Breast epithelium (tissue), 4 donors: ENCODE results near the gene PPM1L. TPM values are rescaled to one million over a fixed set of nuclear protein-coding genes. Genes with fewer than 3 reads are reported as not detected.

Experiments
- DNase-seq, 2 donors: peaks; one replicate each; pipeline ENCODE4 v3.0.0-alpha.2; 2019; ENCODE audit warnings: low spot score in 2 of 2
- H3K27ac ChIP-seq, 2 donors: fragments of 200-600 bp; sonication (generic) in 1 of 2; one replicate each; pipeline ENCODE4 v1.5.1; 2016 to 2019; ENCODE audit warnings: mild to moderate bottlenecking in 1 of 2
- H3K27me3 ChIP-seq, 2 donors: fragments of 200-600 bp; sonication (generic) in 1 of 2; one replicate each; pipeline versions ENCODE4 v1.5.1 to v1.6.0; 2017 to 2019; ENCODE audit warnings: control low read depth in 1 of 2, mild to moderate bottlenecking in 1 of 2
- H3K36me3 ChIP-seq: fragments of 200-600 bp; one replicate; pipeline ENCODE4 v1.5.1; 2019
- H3K4me1 ChIP-seq, 2 donors: fragments of 200-600 bp; sonication (generic); one replicate each; pipeline ENCODE4 v1.5.1; 2016 to 2019; ENCODE audit warnings: control low read depth in 1 of 2
- H3K4me3 ChIP-seq, 3 donors: fragments of 200-600 bp; sonication (generic); 1 replicate in 2 of 3; 2 replicates in 1 of 3; pipeline ENCODE4 v1.5.1; 2016 to 2019; ENCODE audit warnings: mild to moderate bottlenecking in 3 of 3, moderate library complexity in 2 of 3
- H3K9me3 ChIP-seq, 2 donors: fragments of 200-600 bp; sonication (generic) in 1 of 2; one replicate each; pipeline ENCODE4 v1.5.1; 2016 to 2019; ENCODE audit warnings: control low read depth in 1 of 2
- CTCF ChIP-seq, 3 donors: fragments of 450-650 bp; IDR thresholded peaks; one replicate each; pipeline ENCODE4 v1.5.1; 2016 to 2017; ENCODE audit warnings: antibody characterized with exemption in 3 of 3, mild to moderate bottlenecking in 3 of 3, moderate library complexity in 3 of 3
- POLR2A ChIP-seq: fragments of 450-650 bp; IDR thresholded peaks from one replicate; pipeline ENCODE4 v1.6.1; 2016; ENCODE audit warnings: antibody characterized with exemption, mild to moderate bottlenecking, moderate library complexity
- POLR2AphosphoS5 ChIP-seq, 3 donors: sonication (generic); formaldehyde crosslinking; IDR thresholded peaks; one replicate each; pipeline ENCODE4 v1.6.1; 2017; ENCODE audit warnings: antibody characterized with exemption in 3 of 3
- intact Hi-C: fragments of 100-400 bp; cut with DNase I; formaldehyde crosslinking; loops from one replicate; pipeline ENCODE4 v1.15.1; 2023; ENCODE audit warnings: low total_unique reads
- total RNA-seq, 3 donors: library from RNA; depleted of rRNA; stranded (reverse); fragments of >200 nt; gene quantifications; one replicate each; pipeline ENCODE4 v1.1.0, GENCODE V29; 2016

PPM1L gene
- total RNA-seq, 3 donors from 2014 or later, result 12.8 to 136 (median 24.6) TPM

- DNase-seq, result no peak
- no peak overlapping the region for H3K4me3 ChIP-seq
These were observed 200.8 kb downstream of the PPM1L start for GRCh38 chr3:160956785-160957184.

GRCh38 chr3:160960568-160960967, 204.5 kb downstream of the PPM1L start:
- intact Hi-C loops, result no loop called here
- H3K4me3 ChIP-seq, result no peak overlapping the region

More at GRCh38 chr3:160956785-160957184, 200.8 kb downstream of the PPM1L start:
- H3K9me3 ChIP-seq, result no peaks in the 10 kb centered on the region
- H3K27me3 ChIP-seq, result no peaks in the 10 kb centered on the region
- no peak overlapping the region for H3K27ac ChIP-seq
- intact Hi-C loops, result no loop called here
- H3K4me1 ChIP-seq, result no peaks in the 10 kb centered on the region
- TF ChIP-seq POLR2AphosphoS5 (IDR thresholded peaks at IDR 0.05) (no peak), CTCF (IDR thresholded peaks at IDR 0.05) (no peak), POLR2A (no peak)
- no peaks in the 10 kb centered on the region for H3K36me3 ChIP-seq

GRCh38 chr3:160963949-160964348, 207.9 kb downstream of the PPM1L start:
- no peak for DNase-seq
- Histone ChIP-seq H3K27me3 (no peaks in the 10 kb centered on the region), H3K27ac (no peak overlapping the region), H3K4me1 (no peaks in the 10 kb centered on the region), H3K36me3 (no peaks in the 10 kb centered on the region), H3K4me3 (no peak overlapping the region), H3K9me3 (no peaks in the 10 kb centered on the region)
- intact Hi-C loops, result no loop called here
- TF ChIP-seq POLR2AphosphoS5 (IDR thresholded peaks at IDR 0.05), result no peak
- no peak for TF ChIP-seq CTCF (IDR thresholded peaks at IDR 0.05)
- no peak for TF ChIP-seq POLR2A

More at GRCh38 chr3:160960568-160960967, 204.5 kb downstream of the PPM1L start:
- Histone ChIP-seq H3K9me3 (no peaks in the 10 kb centered on the region), H3K27me3 (no peaks in the 10 kb centered on the region), H3K27ac (no peak overlapping the region), H3K4me1 (no peaks in the 10 kb centered on the region), H3K36me3 (no peaks in the 10 kb centered on the region)
- no peak for DNase-seq
- TF ChIP-seq POLR2AphosphoS5 (IDR thresholded peaks at IDR 0.05) (no peak), POLR2A (no peak), CTCF (IDR thresholded peaks at IDR 0.05) (no peak)

DNA sequence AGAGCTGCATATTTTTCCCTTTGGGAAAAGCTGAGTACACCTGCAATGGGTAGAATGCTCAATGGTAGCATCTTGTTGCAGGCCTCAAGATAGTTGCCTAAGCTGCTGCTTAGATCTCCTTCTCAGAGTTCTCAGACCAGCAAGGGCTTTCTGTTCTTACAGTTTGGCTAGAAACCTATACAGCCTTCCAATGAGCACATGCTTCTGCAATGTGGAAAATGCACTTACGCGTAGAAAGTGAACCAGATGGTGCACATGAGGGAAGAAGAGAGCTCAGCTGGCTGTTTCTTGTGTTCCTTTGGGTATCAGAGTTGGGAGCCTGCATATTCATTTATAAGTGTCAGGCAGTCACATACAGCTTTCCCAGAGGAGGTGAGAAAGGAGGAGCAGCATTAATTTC, 212.7 kb downstream of the PPM1L start:
- Histone ChIP-seq H3K4me3 (no peak overlapping the region), H3K36me3 (no peaks in the 10 kb centered on the region), H3K27ac (no peak overlapping the region), H3K27me3 (no peaks in the 10 kb centered on the region), H3K9me3 (no peaks in the 10 kb centered on the region), H3K4me1 (no peaks in the 10 kb centered on the region)
- TF ChIP-seq POLR2A, result no peak
- no peak for TF ChIP-seq POLR2AphosphoS5 (IDR thresholded peaks at IDR 0.05)
- no peak for TF ChIP-seq CTCF (IDR thresholded peaks at IDR 0.05)
- DNase-seq, result no peak
- intact Hi-C loops, result no loop called here

GRCh38 chr3:160973067-160973809, 217.2 kb downstream of the PPM1L start:
- Histone ChIP-seq H3K4me3 (no peak overlapping the region), H3K36me3 (no peaks in the 10 kb centered on the region), H3K27me3 (no peaks in the 10 kb centered on the region), H3K27ac (no peak overlapping the region), H3K9me3 (no peaks in the 10 kb centered on the region), H3K4me1 (no peaks in the 10 kb centered on the region)
- TF ChIP-seq POLR2AphosphoS5 (IDR thresholded peaks at IDR 0.05), result no peak
- intact Hi-C loops, result no loop called here
- no peak for DNase-seq
